MM.1S (cell line): ENCODE measurements around the gene OR52K1.

Source experiments
- EZH2 ChIP-seq: fragments of 300-600 bp; sonication (generic); optimal IDR thresholded peaks from 2 replicates; pipeline ENCODE3; 2017; ENCODE audit warnings: low read depth, mild to moderate bottlenecking, antibody characterized with exemption, low read length, mixed read lengths
- EZH2phosphoT487 ChIP-seq: fragments of 300-600 bp; sonication (generic); IDR thresholded peaks from 2 replicates; pipeline ENCODE4 v1.6.1; 2018; ENCODE audit warnings: antibody characterized with exemption, low read length
- TF ChIP-seq, protein P1 (sequence below): fragments of 300-600 bp; sonication (generic); IDR thresholded peaks from 2 replicates; pipeline ENCODE4 v1.5.1; 2016; ENCODE audit warnings: antibody characterized with exemption, low read length, mixed read lengths

- TF ChIP-seq EZH2phosphoT487 (no peak), EZH2 (no peak)
- TF ChIP-seq, protein P1, sequence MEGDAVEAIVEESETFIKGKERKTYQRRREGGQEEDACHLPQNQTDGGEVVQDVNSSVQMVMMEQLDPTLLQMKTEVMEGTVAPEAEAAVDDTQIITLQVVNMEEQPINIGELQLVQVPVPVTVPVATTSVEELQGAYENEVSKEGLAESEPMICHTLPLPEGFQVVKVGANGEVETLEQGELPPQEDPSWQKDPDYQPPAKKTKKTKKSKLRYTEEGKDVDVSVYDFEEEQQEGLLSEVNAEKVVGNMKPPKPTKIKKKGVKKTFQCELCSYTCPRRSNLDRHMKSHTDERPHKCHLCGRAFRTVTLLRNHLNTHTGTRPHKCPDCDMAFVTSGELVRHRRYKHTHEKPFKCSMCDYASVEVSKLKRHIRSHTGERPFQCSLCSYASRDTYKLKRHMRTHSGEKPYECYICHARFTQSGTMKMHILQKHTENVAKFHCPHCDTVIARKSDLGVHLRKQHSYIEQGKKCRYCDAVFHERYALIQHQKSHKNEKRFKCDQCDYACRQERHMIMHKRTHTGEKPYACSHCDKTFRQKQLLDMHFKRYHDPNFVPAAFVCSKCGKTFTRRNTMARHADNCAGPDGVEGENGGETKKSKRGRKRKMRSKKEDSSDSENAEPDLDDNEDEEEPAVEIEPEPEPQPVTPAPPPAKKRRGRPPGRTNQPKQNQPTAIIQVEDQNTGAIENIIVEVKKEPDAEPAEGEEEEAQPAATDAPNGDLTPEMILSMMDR = no peak
These were observed 16.1 kb upstream of the OR52K1 start for GRCh38 chr11:4466131-4466870.
